ENCODE results near the gene E4F1.
"Not testable (repeated sequence)": the region's sequence is repeated elsewhere in the genome, so short reads cannot be mapped to it uniquely, and the experiment has no call there.

E4F1 gene

GRCh38 chr16:2231016-2231931, 7.9 kb downstream of the E4F1 start:
- no peak for DNase-seq (ENCODE audit: low spot score)

GRCh38 chr16:2232094-2232990, 9.0 kb downstream of the E4F1 start:
- DNase-seq (ENCODE audit: low spot score) = no peak

GRCh38 chr16:2233046-2233775, 9.8 kb downstream of the E4F1 start:
- DNase-seq (ENCODE audit: low spot score) = no peak

- DNase-seq (ENCODE audit: low spot score) = no peak
These were observed 10.8 kb downstream of the E4F1 start for GRCh38 chr16:2233872-2234812.

- DNase-seq (ENCODE audit: low spot score) = no peak
These were observed 11.4 kb downstream of the E4F1 start for GRCh38 chr16:2234813-2235170.

GRCh38 chr16:2235234-2235651, 11.9 kb downstream of the E4F1 start:
- no peak for DNase-seq (ENCODE audit: low spot score)

- DNase-seq (ENCODE audit: low spot score) = no peak
These were observed 12.4 kb downstream of the E4F1 start for GRCh38 chr16:2235695-2236336.

- no peak for DNase-seq (ENCODE audit: low spot score)
These were observed 13.1 kb downstream of the E4F1 start, which contains the start of gene DNASE1L2 for GRCh38 chr16:2236337-2237101. DNASE1L2 (plus strand) TSS chr16:2236444; CDS start chr16:2236817, 373 bp downstream.

DNA sequence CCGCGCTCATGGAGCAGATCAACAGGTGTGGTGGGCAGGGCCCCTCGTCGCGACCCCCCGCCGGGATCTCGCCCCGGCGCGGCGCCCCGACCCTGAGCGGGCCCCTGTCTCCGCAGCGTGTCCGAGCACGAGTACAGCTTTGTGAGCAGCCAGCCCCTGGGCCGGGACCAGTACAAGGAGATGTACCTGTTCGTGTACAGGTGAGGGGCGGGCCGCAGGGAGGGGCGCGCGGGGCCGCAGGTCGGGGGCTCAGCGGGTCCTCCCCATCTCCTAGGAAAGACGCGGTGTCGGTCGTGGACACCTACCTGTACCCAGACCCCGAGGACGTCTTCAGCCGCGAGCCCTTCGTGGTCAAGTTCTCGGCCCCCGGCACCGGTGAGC, 13.7 kb downstream of the E4F1 start:
- no peak for DNase-seq (ENCODE audit: low spot score)

GRCh38 chr16:2237493-2238149, 14.2 kb downstream of the E4F1 start:
- no peak for DNase-seq (ENCODE audit: low spot score)

DNA sequence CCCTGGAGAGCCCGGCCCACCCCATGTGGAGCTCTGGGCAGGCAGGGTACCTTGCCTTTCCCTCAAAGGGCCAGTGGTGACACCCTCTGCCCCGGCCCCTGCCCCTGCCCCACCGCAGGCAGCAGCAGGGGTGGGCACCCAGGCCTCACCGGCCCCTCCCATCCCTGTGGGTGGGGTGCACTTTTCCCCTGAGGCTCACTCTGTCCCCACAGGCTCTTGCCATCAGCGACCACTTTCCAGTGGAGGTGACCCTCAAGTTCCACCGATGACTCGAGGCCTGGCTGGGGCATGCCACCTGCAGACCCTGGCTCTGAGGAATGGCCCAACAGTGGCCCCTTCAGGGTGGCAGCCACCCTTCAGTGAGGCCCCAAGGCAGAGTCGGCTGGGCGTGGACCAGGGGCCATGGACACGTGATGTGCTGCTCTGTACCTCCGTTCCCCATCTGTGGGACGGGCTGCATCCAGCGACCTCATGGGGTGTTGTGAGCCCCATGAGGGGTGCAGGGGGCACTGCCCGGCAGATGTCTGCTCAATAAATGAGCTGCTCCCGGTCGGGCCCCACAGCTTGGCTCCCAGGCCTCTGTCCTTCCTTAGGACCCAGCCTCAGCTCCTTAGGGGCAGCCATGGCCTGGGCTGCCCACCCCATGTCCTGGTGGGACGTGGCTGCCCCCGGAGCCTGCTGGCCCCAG, 14.9 kb downstream of the E4F1 start:
- no peak for DNase-seq (ENCODE audit: low spot score)

DNA sequence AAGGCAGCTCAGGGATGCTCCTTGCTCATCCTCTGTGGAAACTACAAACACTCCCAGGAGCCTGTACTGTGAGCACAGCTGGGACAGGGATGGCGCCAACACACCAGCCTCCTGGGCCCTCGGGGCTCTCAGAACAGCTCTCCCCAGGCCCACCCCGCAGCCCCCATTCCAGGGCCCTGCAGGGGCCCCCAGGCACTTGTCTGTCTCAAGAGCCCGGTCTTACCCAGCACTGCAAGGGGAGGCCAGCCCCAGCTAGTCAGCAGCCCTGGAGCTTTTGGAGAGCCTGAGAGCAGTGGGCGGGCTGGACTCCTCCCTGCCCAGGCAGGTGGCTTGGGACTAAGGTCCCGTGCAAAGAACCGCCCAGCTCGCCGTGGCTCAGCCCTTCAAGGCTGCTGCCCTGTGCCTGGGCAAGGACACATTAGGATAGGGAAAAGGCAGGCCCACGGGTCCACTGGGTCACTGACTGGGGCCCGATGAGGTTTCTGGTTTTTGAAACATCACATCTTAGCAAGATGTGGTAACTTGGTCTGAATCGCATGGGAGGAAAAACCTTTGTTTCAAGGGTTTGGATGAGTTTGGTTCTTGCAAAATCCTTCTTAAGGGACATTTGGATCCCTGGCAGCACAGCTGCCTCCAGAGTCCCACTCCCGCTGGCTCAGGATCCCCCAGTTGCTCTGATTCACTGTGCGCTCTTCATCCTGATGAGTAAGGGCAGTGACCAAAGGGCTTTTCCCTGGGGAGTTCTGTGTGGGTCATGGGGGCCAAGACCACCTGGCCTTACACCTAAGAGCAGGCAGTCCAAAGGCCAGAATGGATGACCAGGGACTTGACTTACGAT, 15.7 kb downstream of the E4F1 start:
- no peak for DNase-seq (ENCODE audit: low spot score)

DNA sequence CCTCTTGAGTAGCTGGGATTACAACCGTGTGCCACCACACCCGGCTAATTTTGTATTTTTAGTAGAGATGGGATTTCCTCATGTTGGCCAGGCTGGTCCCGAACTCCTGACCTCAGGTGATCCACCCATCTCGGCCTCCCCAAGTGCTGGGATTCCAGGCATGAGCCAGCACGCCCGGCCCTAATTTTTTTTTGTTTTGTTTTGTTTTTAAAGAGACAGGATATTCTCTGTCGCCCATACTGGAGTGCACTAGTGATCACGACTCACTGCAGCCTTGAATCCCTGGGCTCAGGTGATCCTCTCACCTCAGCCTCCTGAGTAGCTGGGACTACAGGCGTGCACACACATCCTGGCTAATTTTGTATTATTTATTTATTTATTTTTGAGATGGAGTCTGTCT, 16.9 kb downstream of the E4F1 start:
- not testable (repeated sequence) for DNase-seq (ENCODE audit: low spot score)

DNA sequence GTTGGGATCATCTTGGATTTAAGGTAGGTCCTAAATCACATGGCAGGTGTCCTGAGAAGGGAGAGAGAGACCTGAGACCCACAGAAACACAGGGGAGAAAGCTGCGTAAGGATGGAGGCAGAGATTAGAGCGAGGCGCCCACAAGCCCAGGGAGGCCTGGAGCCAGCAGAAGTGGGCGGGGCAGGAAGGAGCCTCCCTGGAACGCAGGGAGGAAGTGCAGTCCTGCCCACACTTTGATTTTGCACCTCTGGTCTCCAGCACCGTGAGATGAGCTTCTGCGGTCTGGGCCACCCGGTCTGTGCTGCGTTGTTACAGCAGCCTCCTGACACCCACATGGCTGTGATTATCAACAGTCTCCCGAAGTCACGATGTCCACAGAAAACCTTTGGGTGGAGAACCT, 19.2 kb downstream of the E4F1 start:
- no peak for DNase-seq (ENCODE audit: low spot score)

GRCh38 chr16:2243031-2243528, 19.7 kb downstream of the E4F1 start:
- no peak for DNase-seq (ENCODE audit: low spot score)

- no peak for DNase-seq (ENCODE audit: low spot score)
These were observed 20.4 kb downstream of the E4F1 start for GRCh38 chr16:2243781-2244180.

GRCh38 chr16:2244301-2244700, 20.9 kb downstream of the E4F1 start:
- no peak for DNase-seq (ENCODE audit: low spot score)

Data from COLO829 (cell line).